Activated effector memory CD4-positive, alpha-beta T cell treated with Interleukin-2 at 50 U/mL for 16 hours (primary cell): ENCODE data around the gene PCDHGA12.
"Not testable (repeated sequence)": the region's sequence is repeated elsewhere in the genome, so short reads cannot be mapped to it uniquely, and the experiment has no call there.

Experiments used
- DNase-seq: peaks from one replicate; pipeline ENCODE4 v3.0.0-alpha.2; 2020

PCDHGA12 gene

DNA sequence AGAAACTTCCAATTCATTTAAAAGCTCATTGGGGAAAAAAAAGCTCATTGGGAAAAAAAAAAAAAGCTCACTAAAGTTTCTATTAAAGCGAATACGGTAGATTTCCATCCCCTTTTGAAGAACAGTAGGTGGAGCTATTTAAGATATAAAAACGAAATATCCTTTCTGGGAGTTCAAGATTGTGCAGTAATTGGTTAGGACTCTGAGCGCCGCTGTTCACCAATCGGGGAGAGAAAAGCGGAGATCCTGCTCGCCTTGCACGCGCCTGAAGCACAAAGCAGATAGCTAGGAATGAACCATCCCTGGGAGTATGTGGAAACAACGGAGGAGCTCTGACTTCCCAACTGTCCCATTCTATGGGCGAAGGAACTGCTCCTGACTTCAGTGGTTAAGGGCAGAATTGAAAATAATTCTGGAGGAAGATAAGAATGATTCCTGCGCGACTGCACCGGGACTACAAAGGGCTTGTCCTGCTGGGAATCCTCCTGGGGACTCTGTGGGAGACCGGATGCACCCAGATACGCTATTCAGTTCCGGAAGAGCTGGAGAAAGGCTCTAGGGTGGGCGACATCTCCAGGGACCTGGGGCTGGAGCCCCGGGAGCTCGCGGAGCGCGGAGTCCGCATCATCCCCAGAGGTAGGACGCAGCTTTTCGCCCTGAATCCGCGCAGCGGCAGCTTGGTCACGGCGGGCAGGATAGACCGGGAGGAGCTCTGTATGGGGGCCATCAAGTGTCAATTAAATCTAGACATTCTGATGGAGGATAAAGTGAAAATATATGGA, at the start of gene PCDHGA12:
Gene PCDHGA12 (plus strand): TSS at position 176 of the 782 bp plus-strand sequence. CDS start 253 bp downstream, at position 429.
- no peak for DNase-seq

DNA sequence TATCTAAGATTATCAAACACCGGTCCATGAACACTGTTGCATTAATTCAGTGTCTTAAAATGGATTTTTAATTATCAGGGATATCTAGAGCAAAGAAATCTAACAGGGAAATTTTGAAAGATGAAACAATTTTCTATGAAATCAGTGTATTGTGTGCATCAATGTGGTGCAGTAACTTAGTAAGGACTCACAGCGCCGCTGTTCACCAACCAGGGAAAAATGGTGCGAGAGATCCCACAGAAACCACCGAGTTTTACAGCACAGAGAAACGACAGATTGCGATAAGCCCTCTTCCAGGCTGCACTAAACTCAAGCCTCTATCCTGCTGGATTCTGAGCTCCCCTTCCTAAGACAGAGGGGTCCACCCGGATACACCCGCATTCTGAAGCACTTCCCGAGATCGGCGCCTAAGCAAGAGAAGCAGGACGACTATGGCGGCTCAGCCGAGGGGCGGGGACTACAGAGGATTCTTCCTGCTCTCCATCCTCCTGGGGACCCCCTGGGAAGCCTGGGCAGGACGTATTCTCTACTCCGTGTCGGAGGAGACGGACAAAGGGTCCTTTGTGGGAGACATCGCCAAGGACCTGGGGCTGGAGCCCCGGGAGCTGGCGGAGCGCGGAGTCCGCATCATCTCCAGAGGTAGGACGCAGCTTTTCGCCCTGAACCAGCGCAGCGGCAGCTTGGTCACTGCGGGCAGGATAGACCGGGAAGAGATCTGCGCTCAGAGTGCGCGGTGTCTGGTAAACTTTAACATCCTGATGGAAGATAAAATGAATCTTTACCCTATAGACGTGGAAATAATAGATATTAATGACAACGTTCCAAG, 47.6 kb upstream of the PCDHGA12 start, which contains the start of gene PCDHGA7:
Gene PCDHGA7 (plus strand): TSS at position 274 of the 826 bp plus-strand sequence. CDS start 158 bp downstream, at position 432.
- DNase-seq: no peak

DNA sequence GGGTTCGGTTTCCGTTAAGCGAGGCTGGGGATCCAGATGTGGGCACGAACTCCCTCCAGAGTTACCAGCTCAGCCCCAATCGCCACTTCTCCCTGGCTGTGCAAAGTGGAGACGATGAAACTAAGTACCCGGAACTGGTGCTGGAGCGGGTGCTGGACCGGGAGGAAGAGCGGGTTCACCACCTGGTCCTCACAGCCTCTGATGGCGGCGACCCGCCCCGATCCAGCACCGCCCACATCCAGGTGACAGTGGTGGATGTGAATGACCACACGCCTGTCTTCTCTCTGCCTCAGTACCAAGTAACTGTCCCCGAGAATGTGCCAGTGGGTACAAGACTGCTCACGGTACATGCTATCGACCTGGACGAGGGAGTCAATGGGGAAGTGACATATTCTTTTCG, 47.0 kb upstream of the PCDHGA12 start:
- no peak for DNase-seq

DNA sequence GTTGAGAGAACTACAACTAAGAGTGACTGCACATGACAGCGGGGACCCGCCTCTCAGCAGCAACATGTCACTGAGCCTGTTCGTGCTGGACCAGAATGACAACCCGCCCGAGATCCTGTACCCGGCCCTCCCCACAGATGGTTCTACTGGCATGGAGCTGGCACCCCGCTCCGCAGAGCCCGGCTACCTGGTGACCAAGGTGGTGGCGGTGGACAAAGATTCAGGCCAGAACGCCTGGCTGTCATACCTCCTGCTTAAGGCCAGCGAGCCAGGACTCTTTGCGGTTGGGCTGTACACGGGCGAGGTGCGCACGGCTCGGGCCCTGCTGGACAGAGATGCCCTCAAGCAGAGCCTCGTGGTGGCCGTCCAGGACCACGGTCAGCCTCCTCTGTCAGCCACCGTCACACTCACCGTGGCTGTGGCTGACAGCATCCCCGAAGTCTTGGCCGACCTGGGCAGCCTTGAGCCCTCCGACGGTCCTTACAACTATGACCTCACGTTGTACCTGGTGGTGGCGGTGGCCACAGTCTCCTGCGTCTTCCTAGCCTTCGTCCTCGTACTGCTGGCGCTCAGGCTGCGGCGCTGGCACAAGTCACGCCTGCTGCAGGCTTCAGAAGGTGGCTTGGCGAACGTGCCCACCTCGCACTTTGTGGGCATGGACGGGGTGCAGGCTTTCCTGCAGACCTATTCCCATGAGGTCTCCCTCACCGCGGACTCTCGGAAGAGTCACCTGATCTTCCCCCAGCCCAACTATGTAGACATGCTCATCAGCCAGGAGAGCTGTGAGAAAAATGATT, 45.6 kb upstream of the PCDHGA12 start:
- no peak for DNase-seq

DNA sequence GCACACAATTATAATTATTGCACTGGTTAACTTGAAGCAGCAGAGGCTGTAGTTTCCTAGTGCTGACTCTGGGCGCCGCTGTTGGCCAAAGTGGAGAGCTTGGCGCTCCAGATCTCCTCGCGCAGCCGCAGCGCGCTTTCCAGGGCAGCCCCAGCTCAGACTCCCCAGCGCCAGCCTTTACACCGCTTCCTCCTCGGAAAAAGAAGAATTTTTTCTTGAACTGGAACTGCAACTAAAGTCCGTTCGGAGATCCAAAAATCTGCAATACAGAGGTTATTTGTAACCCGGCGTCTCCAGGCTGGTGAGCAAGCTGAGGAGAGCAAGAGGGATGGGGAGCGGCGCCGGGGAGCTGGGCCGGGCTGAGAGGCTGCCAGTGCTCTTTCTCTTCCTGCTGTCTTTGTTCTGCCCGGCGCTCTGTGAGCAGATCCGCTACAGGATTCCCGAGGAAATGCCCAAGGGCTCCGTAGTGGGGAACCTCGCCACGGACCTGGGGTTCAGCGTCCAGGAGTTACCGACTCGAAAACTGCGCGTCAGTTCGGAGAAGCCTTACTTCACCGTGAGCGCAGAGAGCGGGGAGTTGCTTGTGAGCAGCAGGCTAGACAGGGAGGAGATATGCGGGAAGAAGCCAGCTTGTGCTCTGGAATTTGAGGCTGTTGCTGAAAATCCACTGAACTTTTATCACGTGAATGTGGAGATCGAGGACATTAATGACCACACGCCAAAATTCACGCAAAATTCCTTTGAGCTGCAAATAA, 42.6 kb upstream of the PCDHGA12 start, which contains the start of gene PCDHGB4:
Gene PCDHGB4 (plus strand): TSS at position 142 of the 755 bp plus-strand sequence. CDS start 187 bp downstream, at position 329.
- not testable (repeated sequence) for DNase-seq

DNA sequence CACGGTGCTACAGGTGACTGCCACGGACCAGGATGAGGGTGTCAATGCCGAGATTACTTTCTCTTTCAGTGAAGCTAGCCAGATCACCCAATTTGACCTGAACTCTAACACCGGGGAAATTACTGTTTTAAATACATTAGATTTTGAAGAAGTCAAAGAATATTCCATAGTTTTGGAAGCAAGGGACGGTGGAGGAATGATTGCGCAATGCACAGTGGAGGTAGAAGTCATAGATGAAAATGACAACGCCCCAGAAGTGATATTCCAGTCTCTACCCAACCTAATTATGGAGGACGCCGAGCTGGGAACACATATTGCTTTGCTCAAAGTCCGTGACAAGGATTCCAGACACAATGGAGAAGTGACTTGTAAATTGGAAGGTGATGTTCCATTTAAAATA, 41.6 kb upstream of the PCDHGA12 start:
- DNase-seq: no peak

DNA sequence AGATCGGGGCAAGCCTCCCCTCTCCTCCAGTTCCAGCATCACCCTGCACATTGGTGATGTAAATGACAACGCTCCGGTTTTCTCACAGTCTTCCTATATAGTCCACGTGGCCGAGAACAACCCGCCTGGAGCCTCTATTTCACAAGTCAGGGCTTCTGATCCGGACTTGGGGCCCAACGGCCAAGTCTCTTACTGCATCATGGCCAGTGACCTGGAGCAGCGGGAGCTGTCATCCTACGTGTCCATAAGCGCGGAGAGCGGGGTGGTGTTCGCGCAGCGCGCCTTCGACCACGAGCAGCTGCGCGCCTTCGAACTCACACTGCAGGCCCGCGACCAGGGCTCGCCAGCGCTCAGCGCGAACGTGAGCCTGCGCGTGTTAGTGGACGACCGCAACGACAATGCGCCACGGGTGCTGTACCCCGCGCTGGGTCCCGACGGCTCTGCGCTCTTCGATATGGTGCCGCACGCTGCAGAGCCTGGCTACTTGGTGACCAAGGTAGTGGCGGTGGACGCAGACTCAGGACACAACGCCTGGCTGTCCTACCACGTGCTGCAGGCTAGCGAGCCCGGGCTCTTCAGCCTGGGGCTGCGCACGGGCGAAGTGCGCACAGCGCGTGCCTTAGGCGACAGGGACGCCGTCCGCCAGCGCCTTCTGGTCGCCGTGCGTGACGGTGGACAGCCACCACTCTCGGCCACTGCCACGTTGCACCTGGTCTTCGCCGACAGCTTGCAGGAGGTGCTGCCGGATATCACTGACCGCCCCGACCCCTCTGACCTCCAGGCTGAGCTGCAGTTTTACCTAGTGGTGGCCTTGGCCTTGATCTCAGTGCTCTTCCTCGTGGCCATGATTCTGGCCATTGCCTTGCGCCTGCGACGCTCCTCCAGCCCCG, 40.9 kb upstream of the PCDHGA12 start:
- no peak for DNase-seq

DNA sequence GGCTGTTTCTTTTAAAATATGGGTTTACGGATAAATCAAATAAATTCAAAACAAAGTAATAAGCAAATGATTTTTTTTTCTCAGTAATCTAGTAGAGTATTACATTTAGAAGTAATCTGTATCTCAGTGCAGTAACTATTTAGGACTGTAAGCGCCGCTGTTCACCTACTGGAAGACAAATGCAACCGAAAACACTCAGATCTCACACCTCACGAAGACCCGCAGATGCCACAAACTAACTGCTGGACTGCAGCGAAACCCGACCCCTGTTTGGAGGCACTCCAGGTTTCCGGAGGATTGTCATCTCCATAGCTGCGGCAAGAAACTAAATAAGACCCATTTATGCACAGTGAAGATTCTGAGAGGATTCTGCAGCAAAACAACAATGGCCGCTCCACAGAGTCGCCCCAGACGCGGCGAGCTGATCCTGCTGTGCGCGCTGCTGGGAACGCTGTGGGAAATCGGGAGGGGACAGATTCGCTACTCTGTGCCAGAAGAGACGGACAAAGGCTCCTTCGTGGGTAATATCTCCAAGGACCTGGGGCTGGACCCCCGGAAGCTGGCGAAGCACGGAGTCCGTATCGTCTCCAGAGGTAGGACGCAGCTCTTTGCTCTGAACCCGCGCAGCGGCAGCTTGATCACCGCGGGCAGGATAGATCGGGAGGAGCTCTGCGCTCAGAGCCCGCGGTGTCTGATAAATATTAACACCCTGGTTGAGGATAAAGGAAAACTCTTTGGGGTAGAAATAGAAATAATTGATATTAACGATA, 37.7 kb upstream of the PCDHGA12 start, which contains the start of gene PCDHGA8:
Gene PCDHGA8 (plus strand): TSS at position 205 of the 770 bp plus-strand sequence. CDS start 181 bp downstream, at position 386.
- no peak for DNase-seq

DNA sequence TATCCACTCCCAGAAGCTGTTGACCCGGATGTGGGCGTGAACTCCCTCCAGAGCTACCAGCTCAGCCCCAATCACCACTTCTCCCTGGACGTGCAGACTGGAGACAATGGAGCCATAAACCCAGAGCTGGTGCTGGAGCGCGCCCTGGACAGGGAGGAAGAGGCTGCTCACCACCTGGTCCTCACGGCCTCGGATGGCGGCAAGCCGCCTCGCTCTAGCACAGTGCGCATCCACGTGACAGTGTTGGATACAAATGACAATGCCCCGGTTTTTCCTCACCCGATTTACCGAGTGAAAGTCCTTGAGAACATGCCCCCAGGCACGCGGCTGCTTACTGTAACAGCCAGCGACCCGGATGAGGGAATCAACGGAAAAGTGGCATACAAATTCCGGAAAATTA, 37.0 kb upstream of the PCDHGA12 start:
- no peak for DNase-seq

DNA sequence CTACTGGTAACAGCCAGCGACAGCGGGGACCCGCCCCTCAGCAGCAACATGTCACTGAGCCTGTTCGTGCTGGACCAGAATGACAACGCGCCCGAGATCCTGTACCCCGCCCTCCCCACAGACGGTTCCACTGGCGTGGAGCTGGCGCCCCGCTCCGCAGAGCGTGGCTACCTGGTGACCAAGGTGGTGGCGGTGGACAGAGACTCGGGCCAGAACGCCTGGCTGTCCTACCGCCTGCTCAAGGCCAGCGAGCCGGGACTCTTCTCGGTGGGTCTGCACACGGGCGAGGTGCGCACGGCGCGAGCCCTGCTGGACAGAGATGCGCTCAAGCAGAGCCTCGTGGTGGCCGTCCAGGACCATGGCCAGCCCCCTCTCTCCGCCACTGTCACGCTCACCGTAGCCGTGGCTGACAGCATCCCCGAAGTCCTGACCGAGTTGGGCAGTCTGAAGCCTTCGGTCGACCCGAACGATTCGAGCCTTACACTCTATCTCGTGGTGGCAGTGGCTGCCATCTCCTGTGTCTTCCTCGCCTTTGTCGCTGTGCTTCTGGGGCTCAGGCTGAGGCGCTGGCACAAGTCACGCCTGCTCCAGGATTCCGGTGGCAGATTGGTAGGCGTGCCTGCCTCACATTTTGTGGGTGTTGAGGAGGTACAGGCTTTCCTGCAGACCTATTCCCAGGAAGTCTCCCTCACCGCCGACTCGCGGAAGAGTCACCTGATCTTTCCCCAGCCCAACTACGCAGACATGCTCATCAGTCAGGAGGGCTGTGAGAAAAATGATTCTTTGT, 35.7 kb upstream of the PCDHGA12 start:
- not testable (repeated sequence) for DNase-seq

DNA sequence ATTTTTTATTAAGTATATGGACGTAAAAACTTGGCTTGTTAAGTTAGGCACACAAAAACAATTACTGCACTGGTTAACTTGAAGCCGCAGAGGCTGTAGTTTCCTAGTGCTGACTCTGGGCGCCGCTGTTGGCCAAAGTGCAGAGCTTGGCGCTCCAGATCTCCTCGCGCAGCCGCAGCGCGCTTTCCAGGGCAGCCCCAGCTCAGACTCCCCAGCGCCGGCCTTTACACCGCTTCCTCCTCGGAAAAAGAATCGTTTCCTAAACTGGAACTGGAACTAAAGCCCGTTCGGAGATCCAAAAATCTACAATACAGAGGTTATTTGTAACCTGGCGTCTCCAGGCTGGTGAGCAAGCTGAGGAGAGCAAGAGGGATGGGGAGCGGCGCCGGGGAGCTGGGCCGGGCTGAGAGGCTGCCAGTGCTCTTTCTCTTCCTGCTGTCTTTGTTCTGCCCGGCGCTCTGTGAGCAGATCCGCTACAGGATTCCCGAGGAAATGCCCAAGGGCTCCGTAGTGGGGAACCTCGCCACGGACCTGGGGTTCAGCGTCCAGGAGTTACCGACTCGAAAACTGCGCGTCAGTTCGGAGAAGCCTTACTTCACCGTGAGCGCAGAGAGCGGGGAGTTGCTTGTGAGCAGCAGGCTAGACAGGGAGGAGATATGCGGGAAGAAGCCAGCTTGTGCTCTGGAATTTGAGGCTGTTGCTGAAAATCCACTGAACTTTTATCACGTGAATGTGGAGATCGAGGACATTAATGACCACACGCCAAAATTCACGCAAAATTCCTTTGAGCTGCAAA, 32.4 kb upstream of the PCDHGA12 start, which contains the start of gene PCDHGB5:
Gene PCDHGB5 (plus strand): TSS at position 192 of the 796 bp plus-strand sequence. CDS start 181 bp downstream, at position 373.
- not testable (repeated sequence) for DNase-seq

DNA sequence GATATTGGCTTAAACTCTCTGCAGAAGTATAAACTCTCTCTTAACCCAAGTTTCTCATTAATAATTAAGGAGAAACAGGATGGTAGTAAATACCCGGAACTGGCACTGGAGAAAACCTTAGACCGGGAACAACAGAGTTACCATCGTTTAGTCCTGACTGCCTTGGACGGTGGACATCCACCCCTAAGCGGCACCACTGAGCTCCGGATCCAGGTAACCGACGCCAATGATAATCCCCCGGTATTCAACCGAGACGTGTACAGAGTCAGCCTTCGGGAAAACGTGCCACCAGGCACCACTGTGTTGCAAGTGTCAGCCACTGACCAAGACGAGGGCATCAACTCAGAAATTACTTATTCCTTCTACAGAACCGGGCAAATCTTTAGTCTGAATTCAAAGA, 31.7 kb upstream of the PCDHGA12 start:
- DNase-seq: no peak

DNA sequence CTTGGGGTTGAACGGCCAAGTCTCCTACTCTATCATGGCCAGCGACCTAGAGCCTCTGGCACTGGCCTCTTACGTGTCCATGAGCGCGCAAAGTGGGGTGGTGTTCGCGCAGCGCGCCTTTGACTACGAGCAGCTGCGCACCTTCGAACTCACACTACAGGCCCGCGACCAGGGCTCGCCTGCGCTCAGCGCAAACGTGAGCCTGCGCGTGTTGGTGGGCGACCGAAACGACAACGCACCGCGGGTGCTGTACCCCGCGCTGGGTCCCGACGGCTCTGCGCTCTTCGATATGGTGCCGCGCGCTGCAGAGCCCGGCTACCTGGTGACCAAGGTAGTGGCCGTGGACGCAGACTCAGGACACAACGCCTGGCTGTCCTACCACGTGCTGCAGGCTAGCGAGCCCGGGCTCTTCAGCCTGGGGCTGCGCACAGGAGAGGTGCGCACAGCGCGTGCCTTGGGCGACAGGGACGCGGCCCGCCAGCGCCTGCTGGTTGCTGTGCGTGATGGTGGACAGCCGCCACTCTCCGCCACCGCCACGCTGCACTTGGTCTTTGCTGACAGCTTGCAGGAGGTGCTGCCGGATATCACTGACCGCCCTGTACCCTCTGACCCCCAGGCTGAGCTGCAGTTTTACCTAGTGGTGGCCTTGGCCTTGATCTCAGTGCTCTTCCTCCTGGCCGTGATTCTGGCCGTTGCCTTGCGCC, 30.6 kb upstream of the PCDHGA12 start:
- DNase-seq: no peak

DNA sequence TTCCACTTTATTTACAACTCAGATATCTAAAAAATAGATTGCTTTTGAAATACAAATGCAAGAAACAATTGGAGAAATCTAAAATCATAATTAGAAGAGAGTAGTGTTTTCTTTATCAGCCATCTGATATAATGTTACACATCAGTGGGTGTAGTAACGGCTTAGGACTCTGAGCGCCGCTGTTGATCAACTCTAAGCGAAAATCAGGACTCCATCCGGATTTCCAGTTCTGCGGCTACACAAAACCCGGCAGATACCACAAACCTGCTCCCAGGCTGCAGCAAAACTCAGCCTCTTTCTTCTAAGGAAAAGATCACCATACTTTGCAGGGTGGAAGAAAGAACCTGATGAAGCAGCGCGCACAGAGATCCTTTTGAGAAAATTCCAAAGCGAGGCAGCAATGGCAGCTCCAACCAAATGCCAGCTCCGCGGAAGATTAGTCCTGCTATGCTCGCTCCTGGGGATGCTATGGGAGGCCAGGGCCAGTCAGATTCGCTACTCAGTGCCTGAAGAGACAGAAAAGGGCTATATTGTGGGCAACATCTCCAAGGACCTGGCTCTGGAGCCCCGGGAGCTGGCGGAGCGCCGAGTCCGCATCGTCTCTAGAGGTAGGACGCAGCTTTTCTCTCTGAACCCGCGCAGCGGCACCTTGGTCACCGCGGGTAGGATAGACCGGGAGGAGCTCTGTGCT, 27.6 kb upstream of the PCDHGA12 start, which contains the start of gene PCDHGA9:
Gene PCDHGA9 (plus strand): TSS at position 226 of the 691 bp plus-strand sequence. CDS start 175 bp downstream, at position 401.
- no peak for DNase-seq

DNA sequence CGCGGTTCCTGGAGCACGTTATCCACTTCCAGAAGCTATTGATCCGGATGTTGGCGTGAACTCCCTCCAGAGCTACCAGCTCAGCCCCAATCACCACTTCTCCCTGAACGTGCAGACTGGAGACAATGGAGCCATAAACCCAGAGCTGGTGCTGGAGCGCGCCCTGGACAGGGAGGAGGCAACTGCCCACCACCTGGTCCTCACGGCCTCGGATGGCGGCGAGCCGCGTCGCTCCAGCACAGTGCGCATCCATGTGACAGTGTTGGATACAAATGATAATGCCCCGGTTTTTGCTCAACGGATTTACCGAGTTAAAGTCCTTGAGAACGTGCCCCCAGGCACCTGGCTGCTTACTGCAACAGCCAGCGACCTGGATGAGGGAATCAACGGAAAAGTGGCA, 26.9 kb upstream of the PCDHGA12 start:
- DNase-seq: no peak

DNA sequence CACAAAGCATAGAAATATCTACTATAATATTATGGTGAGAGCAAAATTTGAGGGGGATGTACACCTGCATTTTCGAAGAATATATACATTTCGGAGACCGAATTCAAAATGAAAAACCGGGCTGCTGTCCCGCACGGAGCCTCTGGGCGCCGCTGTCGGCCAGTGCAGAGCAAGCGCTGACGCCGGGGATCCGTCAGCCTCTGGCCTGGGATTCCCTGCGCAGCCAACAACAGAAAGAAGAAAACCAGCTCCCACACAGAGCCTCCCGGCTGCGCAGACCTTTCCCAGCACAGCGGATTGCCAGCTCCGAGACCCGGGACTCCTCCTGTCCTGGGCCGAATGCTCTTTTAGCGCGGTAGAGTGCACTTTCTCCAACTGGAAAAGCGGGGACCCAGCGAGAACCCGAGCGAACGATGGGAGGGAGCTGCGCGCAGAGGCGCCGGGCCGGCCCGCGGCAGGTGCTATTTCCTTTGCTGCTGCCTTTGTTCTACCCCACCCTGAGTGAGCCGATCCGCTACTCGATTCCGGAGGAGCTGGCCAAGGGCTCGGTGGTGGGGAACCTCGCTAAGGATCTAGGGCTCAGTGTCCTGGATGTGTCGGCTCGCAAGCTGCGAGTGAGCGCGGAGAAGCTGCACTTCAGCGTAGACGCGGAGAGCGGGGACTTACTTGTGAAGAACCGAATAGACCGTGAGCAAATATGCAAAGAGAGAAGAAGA, 22.4 kb upstream of the PCDHGA12 start, which contains the start of gene PCDHGB6:
Gene PCDHGB6 (plus strand): TSS at position 232 of the 716 bp plus-strand sequence. CDS start 182 bp downstream, at position 414.
- not testable (repeated sequence) for DNase-seq
